Skeletal muscle cell (primary cell): Measurements from ENCODE around the gene VRK2.
"Not testable (repeated sequence)": the region's sequence is repeated elsewhere in the genome, so short reads cannot be mapped to it uniquely, and the experiment has no call there.

Experiments used
- DNase-seq: peaks from one replicate; pipeline ENCODE4 v3.0.0-alpha.2; 2010; ENCODE audit warnings: low read depth
- H3K4me3 ChIP-seq: 2 replicates; pipeline ENCODE4 v1.5.1; 2011; ENCODE audit warnings: low read depth, mild to moderate bottlenecking, control low read depth, low read length, moderate library complexity

The VRK2 gene

GRCh38 chr2:58099096-58099769, 52.6 kb downstream of the VRK2 start:
- no peak overlapping the region for H3K4me3 ChIP-seq
- no peak for DNase-seq

GRCh38 chr2:58101500-58101899, 54.9 kb downstream of the VRK2 start:
- DNase-seq = no peak
- no peak overlapping the region for H3K4me3 ChIP-seq

DNA sequence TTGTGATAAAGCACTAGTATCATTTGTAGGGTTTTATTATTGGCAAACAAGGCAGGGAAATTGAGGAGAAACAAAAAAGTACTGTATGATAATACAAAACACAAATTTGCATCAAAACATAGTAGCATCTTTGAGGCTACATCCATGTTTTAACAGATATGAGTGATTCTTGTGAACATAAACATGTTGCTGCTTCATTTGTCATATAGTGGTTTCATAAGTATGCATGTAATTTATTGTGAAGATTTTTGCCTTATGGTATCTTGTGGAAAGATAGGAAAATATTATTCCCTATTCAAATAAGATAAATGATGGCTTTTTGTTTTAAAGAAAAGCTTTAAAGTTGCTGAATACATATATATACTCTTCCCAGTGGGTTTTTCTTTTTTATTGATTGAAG, 60.3 kb downstream of the VRK2 start:
- DNase-seq = no peak
- no peak overlapping the region for H3K4me3 ChIP-seq

- peak; percentile 95 for DNase-seq
- H3K4me3 ChIP-seq = no peak overlapping the region
These were observed 61.5 kb downstream of the VRK2 start for GRCh38 chr2:58107803-58108710.

DNA sequence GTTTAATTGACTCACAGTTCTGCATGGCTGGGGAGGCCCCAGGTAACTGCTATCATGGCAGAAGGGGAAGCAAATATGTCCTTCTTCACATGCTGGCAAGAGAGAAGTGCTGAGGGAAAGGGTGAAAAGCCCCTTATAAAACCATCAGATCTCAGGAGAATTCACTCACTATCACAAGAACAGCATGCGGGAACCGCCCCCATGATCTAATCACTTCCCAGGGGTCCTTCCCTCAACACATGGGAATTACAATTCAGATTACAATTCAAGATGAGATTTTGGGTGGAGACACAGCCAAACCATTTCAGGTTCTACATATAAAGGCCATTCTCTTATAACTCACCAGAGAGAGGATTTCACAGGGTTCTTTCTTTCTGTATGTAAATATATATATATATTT, 62.9 kb downstream of the VRK2 start:
- DNase-seq = no peak
- H3K4me3 ChIP-seq = no peak overlapping the region

GRCh38 chr2:58110765-58111164, 64.2 kb downstream of the VRK2 start:
- no peak for DNase-seq
- H3K4me3 ChIP-seq = no peak overlapping the region

DNA sequence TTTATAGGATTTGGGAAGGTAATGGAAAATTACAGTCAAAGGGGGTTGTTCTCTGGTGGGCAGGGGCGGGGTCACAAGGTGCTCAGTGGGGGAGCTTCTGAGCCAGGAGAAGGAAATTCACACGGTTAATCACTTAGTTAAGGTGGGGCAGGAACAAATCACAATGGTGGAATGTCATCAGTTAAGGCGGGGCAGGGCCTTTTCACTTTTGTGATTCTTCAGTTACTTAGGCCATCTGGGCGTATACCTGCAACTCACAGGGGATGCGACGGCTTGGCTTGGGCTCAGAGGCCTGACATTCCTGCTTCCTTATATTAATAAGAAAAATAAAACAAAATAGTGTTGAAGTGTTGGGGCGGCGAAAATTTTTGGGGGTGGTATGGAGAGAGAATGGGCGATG, 67.0 kb downstream of the VRK2 start:
- not testable (repeated sequence) for DNase-seq

GRCh38 chr2:58120626-58121229, 74.1 kb downstream of the VRK2 start:
- DNase-seq = no peak
- no peak overlapping the region for H3K4me3 ChIP-seq

More for the DNA sequence above, 67.0 kb downstream of the VRK2 start:
- H3K4me3 ChIP-seq = not testable (repeated sequence)

DNA sequence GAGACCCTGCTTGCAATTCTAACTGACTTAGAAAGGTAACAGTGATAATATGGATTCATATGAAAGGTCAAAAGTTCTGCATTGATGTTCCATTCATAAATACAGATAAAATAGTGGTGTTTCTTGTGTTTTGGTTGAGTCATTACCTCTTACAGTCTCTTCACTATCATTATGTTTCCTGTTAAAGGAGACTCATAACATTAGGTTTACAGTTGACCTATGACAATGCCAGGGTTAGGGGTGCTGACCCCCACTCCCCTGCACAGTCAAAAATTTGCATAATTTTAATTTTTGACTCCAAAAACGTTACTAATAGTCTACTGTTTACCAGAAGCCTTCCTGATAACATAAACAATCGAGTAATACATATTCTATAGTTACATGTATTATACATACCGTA, 75.4 kb downstream of the VRK2 start:
- no peak for DNase-seq
- H3K4me3 ChIP-seq = no peak overlapping the region

- DNase-seq = no peak
- H3K4me3 ChIP-seq = no peak overlapping the region
These were observed 75.9 kb downstream of the VRK2 start for GRCh38 chr2:58122540-58122939.

GRCh38 chr2:58127111-58127510, 80.5 kb downstream of the VRK2 start:
- no peak for DNase-seq
- H3K4me3 ChIP-seq = no peak overlapping the region

DNA sequence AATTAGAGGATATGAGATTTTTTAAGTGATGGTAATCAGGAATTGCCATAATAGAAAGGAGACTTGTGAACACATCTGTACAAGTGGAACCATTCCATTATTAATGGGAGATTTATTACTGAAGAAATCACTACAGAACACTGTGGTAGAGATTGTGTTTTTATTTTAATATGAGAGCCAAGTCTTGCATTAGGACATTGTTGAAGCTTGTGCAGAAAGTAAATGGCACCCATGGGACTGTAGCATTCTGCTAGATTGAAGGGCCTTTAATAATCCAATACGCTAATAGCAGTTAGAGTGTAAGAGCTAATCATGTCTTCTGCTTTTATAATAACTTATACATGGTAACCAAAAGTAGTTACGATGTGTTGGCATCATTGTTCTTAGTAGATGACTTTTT, 83.6 kb downstream of the VRK2 start:
- no peak overlapping the region for H3K4me3 ChIP-seq

DNA sequence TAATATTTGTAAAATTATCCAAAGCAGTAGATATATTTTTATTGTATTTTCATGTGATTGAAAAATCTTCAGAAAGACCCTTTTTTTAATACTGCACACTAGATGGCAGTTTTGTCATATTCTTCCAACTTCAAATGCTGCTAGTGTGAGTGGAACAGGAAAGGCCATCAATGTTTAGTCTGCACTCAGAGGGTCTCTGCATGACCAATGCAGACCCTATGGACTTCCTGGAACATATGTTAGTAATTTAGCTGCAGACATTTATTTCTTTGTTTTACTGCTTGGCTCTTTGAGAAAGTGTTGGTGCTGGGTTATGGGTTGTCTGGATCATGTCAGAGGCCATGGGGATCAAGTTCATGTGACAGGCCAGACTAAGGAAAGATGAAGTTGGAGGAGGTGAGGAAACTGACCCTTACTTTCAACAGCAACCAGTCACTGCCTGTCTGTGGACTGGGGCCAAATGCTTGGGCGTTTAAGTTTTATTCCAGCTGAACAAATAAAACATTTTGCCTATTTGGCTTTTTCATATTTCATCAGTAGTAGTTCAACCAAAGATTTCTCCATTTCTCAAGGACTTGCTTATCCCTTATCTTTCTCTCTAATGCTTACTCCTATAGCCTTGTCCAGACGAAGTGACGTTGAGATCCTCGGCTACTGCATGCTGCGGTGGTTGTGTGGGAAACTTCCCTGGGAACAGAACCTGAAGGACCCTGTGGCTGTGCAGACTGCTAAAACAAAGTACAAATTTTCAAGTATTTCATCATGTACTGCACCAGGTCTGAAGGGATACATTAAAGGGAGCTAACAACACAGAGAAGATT, 84.8 kb downstream of the VRK2 start:
- H3K4me3 ChIP-seq = no peak overlapping the region
- DNase-seq = peak; percentile 75

More for the DNA sequence above, 83.6 kb downstream of the VRK2 start:
- DNase-seq = no peak

DNA sequence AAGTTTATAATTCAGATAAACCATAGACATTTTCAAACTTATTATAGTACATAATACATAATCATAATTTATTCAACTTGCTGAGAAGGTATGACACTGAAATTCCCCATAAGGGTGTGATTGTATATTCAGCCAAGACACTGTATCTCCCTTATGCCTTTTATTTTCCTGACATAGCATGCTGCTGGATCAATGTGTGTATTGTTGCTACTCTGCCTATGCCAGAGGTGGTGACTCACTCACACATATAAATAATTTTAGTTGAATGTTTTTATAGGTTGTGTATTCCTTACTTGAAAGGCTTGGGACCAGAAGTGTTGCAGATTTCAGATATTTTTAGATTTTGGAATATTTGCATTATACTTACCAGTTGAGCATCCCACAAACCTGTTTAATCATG, 86.8 kb downstream of the VRK2 start:
- DNase-seq = no peak

GRCh38 chr2:58135861-58136260, 89.3 kb downstream of the VRK2 start:
- no peak for DNase-seq
- no peak overlapping the region for H3K4me3 ChIP-seq

More for the DNA sequence above, 86.8 kb downstream of the VRK2 start:
- H3K4me3 ChIP-seq = no peak overlapping the region

DNA sequence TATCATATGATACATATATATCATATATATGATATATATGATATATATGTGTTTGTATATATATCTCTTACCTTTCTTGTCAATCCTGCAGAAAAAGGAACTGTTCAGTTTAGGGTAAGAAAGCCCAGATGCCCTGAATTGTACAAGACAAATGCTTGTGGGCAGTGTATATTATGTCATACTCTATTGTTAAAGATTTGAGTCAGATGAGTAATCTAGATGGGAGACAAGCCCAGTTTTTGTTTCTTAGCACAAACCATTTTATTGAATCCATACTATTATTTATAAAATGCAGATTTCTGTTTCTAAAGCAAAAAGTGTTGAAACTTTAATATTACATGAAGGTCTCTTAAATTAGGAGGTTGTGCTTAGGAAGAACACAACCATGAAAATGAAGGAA, 90.6 kb downstream of the VRK2 start:
- no peak for DNase-seq

GRCh38 chr2:58137856-58138255, 91.2 kb downstream of the VRK2 start:
- DNase-seq = no peak
- no peak overlapping the region for H3K4me3 ChIP-seq

More for the DNA sequence above, 90.6 kb downstream of the VRK2 start:
- H3K4me3 ChIP-seq = no peak overlapping the region

- DNase-seq = peak; percentile 22
- H3K4me3 ChIP-seq = no peak overlapping the region
These were observed 91.9 kb downstream of the VRK2 start for GRCh38 chr2:58138396-58139030.

GRCh38 chr2:58140508-58141072, 94.0 kb downstream of the VRK2 start:
- peak; percentile 41 for DNase-seq
- no peak overlapping the region for H3K4me3 ChIP-seq
